GM12878 (cell line): Measurements from ENCODE around the gene HM13. TPM values are rescaled to one million over a fixed set of nuclear protein-coding genes. Genes with fewer than 3 reads are reported as not detected.

Experiments
- ATAC-seq: fragments of 200-7000 bp; cut with Tn5 transposase; 3 replicates; pipeline ENCODE4 v1.9.1; 2020; ENCODE audit warnings: mild to moderate bottlenecking, moderate library complexity
- BruUV-seq: library from RNA; stranded (reverse); fragments of 400-500 nt; replicated peaks from 2 replicates; lab custom pipeline; 2021; lab: Mats Ljungman, UMichigan
- CTCF ChIA-PET: fragments of 300-600 bp; sonication (Branson Sonifier 250); formaldehyde crosslinking; extraction: SDS; loops from one replicate; lab custom pipeline; 2021; ENCODE audit warnings: inconsistent platforms; lab: Yijun Ruan, JAX
- POLR2A ChIA-PET: fragments of 350-600 bp; formaldehyde crosslinking; extraction: SDS; loops from one replicate; lab custom pipeline; 2021; ENCODE audit warnings: inconsistent platforms; lab: Charles Lee
- RAD21 ChIA-PET: fragments of 300-600 bp; sonication (Branson Sonifier 250); formaldehyde crosslinking; loops from one replicate; lab custom pipeline; 2023; ENCODE audit warnings: antibody characterized with exemption; ENCODE audit not compliant: unreplicated experiment; lab: Charles Lee
- SMC1A ChIA-PET: fragments of 300-600 bp; sonication (Branson Sonifier 250); formaldehyde crosslinking; loops from one replicate; lab custom pipeline; 2023; ENCODE audit not compliant: unreplicated experiment, uncharacterized antibody; lab: Charles Lee
- DNase-seq: peaks from one replicate; pipeline ENCODE4 v3.0.0-alpha.2; 2011; ENCODE audit warnings: low read depth, low spot score
- FAIRE-seq: peaks from 3 replicates; lab custom pipeline; 2011; peaks lifted over from hg19 to GRCh38; lab: Jason Lieb, UNC
- H2AFZ ChIP-seq: 2 replicates; pipeline ENCODE4 v1.6.0; 2011; ENCODE audit warnings: low read depth, low read length, control low read depth; ENCODE audit not compliant: control insufficient read depth
- H3K27ac ChIP-seq: 2 replicates; pipeline ENCODE4 v1.5.1; 2011; ENCODE audit warnings: control low read depth; ENCODE audit not compliant: control insufficient read depth, insufficient read depth
- H3K27me3 ChIP-seq, 2 experiments: replicated peaks in 1 of 2; 2 replicates each; pipeline versions ENCODE4 v1.6.0 to v1.6.1; 2011; ENCODE audit warnings: low read length in 1 of 2; ENCODE audit not compliant: control insufficient read depth in 2 of 2, insufficient read depth in 2 of 2
- H3K36me3 ChIP-seq, 2 experiments: 2 replicates each; pipeline ENCODE4 v1.5.1; 2011; ENCODE audit warnings: low read length in 1 of 2; ENCODE audit not compliant: control insufficient read depth in 2 of 2, insufficient read depth in 2 of 2
- H3K4me1 ChIP-seq: 2 replicates; pipeline ENCODE4 v1.6.1; 2011; ENCODE audit warnings: mild to moderate bottlenecking, low read length, moderate library complexity, mixed read lengths; ENCODE audit not compliant: control insufficient read depth, insufficient read depth
- H3K4me2 ChIP-seq: 2 replicates; pipeline ENCODE4 v1.6.0; 2011; ENCODE audit warnings: control low read depth; ENCODE audit not compliant: control insufficient read depth, insufficient read depth
- H3K4me3 ChIP-seq: fragments of 200-600 bp; sonication (generic); 2 replicates; pipeline ENCODE4 v1.5.1; 2016
- H3K79me2 ChIP-seq: 2 replicates; pipeline ENCODE4 v1.6.0; 2011; ENCODE audit warnings: low read length; ENCODE audit not compliant: control insufficient read depth, insufficient read depth
- H3K9ac ChIP-seq: 2 replicates; pipeline ENCODE4 v1.8.0; 2011; ENCODE audit warnings: low read length, control low read depth, mixed read lengths; ENCODE audit not compliant: control insufficient read depth, insufficient read depth
- H3K9me3 ChIP-seq: replicated peaks from 3 replicates; pipeline ENCODE4 v1.5.1; 2011; ENCODE audit warnings: mild to moderate bottlenecking, low read length; ENCODE audit not compliant: control insufficient read depth, insufficient read depth
- H4K20me1 ChIP-seq: 2 replicates; pipeline ENCODE4 v1.6.0; 2011; ENCODE audit not compliant: control insufficient read depth, insufficient read depth
- BCL3 ChIP-seq: IDR thresholded peaks from 2 replicates; pipeline ENCODE4 v1.6.1; 2011; ENCODE audit warnings: borderline replicate concordance, low read depth, mild to moderate bottlenecking, moderate library complexity, low read length; ENCODE audit not compliant: insufficient read depth, poor library complexity, severe bottlenecking
- CBFB ChIP-seq: IDR thresholded peaks from 2 replicates; pipeline ENCODE4 v1.6.1; 2016; ENCODE audit warnings: antibody characterized with exemption, low read depth
- FOS ChIP-seq: IDR thresholded peaks from 3 replicates; pipeline ENCODE4 v1.6.1; 2011; ENCODE audit warnings: borderline replicate concordance; ENCODE audit not compliant: insufficient read length; ENCODE audit errors: extremely low read depth
- FOXK2 ChIP-seq: fragments of 450-650 bp; IDR thresholded peaks from 2 replicates; pipeline ENCODE4 v1.6.1; 2017; ENCODE audit warnings: mild to moderate bottlenecking, moderate library complexity
- HDGF ChIP-seq: fragments of 450-650 bp; IDR thresholded peaks from 2 replicates; pipeline ENCODE4 v1.6.1; 2016; ENCODE audit warnings: antibody characterized with exemption
- IRF4 ChIP-seq: IDR thresholded peaks from 2 replicates; pipeline ENCODE4 v1.6.1; 2011; ENCODE audit warnings: low read depth, low read length
- MTA2 ChIP-seq: fragments of 450-650 bp; IDR thresholded peaks from 2 replicates; pipeline ENCODE4 v1.6.1; 2016; ENCODE audit warnings: low read depth, mild to moderate bottlenecking, moderate library complexity
- MXI1 ChIP-seq: fragments of 150-350 bp; IDR thresholded peaks from 2 replicates; pipeline ENCODE4 v1.6.1; 2011; ENCODE audit warnings: low read depth, mild to moderate bottlenecking, inconsistent platforms, low read length, improper control_type of control experiment
- NFYA ChIP-seq: IDR thresholded peaks from 2 replicates; pipeline ENCODE4 v1.6.1; 2011; ENCODE audit warnings: low read depth, mild to moderate bottlenecking, low read length, improper control_type of control experiment, borderline replicate concordance
- POLR2AphosphoS5 ChIP-seq: IDR thresholded peaks from 2 replicates; pipeline ENCODE4 v1.6.1; 2011; ENCODE audit warnings: mild to moderate bottlenecking, low read length, inconsistent platforms
- SMAD1 ChIP-seq: fragments of 450-650 bp; IDR thresholded peaks from 2 replicates; pipeline ENCODE4 v1.6.1; 2018; ENCODE audit warnings: mild to moderate bottlenecking, low read depth; ENCODE audit not compliant: partially characterized antibody
- SMARCA5 ChIP-seq: fragments of 450-650 bp; IDR thresholded peaks from 2 replicates; pipeline ENCODE4 v1.6.1; 2017; ENCODE audit warnings: mild to moderate bottlenecking
- SREBF1 ChIP-seq: IDR thresholded peaks from 2 replicates; pipeline ENCODE4 v1.6.1; 2012; ENCODE audit warnings: mild to moderate bottlenecking, low read length
- WGBS: methylation state at CpG from one replicate; pipeline ENCODE4 v1.1.6; 2016; ENCODE audit warnings: low lambda C conversion rate; ENCODE audit not compliant: insufficient replicate concordance, insufficient coverage; ENCODE audit errors: missing lambda C conversion rate; 5-methylcytosine and 5-hydroxymethylcytosine counted together
- in situ Hi-C: fragments of 300-500 bp; cut with MboI; formaldehyde crosslinking; loops from 9 replicates; pipeline ENCODE4 v1.14.3; 2018; ENCODE audit warnings: mixed read lengths
- intact Hi-C: fragments of 100-400 bp; cut with micrococcal nuclease; formaldehyde crosslinking; loops from one replicate; pipeline ENCODE4 v1.14.2; 2022; ENCODE audit not compliant: unreplicated experiment
- polyA plus RNA-seq, 11 experiments: library from polyadenylated mRNA; depleted of rRNA in 4 of 11; unstranded in 6 of 11; stranded (reverse) in 5 of 11; fragments of >200 nt; fragmentation: Nextera tagmentation in 4 of 11; fragmentation: Illumina TruSeq in 1 of 11; extraction: Ambion mirVana in 4 of 11; extraction: Trizol in 1 of 11; gene quantifications; 1 replicate in 1 of 11; 2 replicates in 10 of 11; pipeline versions ENCODE4 v1.2.1 to v1.2.3, GENCODE V29; 2011 to 2016; ENCODE audit warnings: inconsistent platforms in 2 of 11, missing spikeins in 2 of 11, low read depth in 1 of 11
- total RNA-seq, 4 experiments: library from RNA; depleted of rRNA in 3 of 4; stranded (reverse); fragments of >200 nt in 3 of 4; fragmentation: Illumina TruSeq in 1 of 4; extraction: Trizol in 1 of 4; gene quantifications; 2 replicates each; pipeline versions ENCODE4 v1.2.1 to v1.2.3, GENCODE V29; 2013 to 2021
- TF ChIP-seq, protein P1 (sequence below): fragments of 450-650 bp; formaldehyde crosslinking; IDR thresholded peaks from 2 replicates; pipeline ENCODE4 v1.4.0; 2022; ENCODE audit warnings: mild to moderate bottlenecking, moderate library complexity
- TF ChIP-seq, protein P2 (sequence below): IDR thresholded peaks from 2 replicates; pipeline ENCODE4 v1.6.1; 2012; ENCODE audit warnings: mild to moderate bottlenecking, low read depth, low read length
- TF ChIP-seq, protein P3 (sequence below): fragments of 450-650 bp; IDR thresholded peaks from 2 replicates; pipeline ENCODE4 v1.6.1; 2017; ENCODE audit warnings: mild to moderate bottlenecking

HM13 gene
- total and polyA plus RNA-seq, 10 of the 15 experiments (the other 5 are each of a cell fraction or from before 2014, with no cell fraction given): 4.8 to 185 (median 81.7) TPM

- no peaks in the 10 kb centered on the region for H3K36me3 ChIP-seq
- BruUV-seq: no TSS peak
- in situ Hi-C loops: no loop called here
- no peak overlapping the region for H3K9ac ChIP-seq
- no peak overlapping the region for H3K4me2 ChIP-seq
- intact Hi-C loops: no loop called here
- no peaks in the 10 kb centered on the region for H3K9me3 ChIP-seq
- DNase-seq (no peak), ATAC-seq (no peak), FAIRE-seq (no peak)
- no peaks in the 10 kb centered on the region for H3K4me1 ChIP-seq
- no peak overlapping the region for H3K27ac ChIP-seq
- H4K20me1 ChIP-seq: 0 out of 2 replicates have a peak, but pooled peaks cover 3% of the 10 kb centered on the region
- TF ChIP-seq, protein P1, sequence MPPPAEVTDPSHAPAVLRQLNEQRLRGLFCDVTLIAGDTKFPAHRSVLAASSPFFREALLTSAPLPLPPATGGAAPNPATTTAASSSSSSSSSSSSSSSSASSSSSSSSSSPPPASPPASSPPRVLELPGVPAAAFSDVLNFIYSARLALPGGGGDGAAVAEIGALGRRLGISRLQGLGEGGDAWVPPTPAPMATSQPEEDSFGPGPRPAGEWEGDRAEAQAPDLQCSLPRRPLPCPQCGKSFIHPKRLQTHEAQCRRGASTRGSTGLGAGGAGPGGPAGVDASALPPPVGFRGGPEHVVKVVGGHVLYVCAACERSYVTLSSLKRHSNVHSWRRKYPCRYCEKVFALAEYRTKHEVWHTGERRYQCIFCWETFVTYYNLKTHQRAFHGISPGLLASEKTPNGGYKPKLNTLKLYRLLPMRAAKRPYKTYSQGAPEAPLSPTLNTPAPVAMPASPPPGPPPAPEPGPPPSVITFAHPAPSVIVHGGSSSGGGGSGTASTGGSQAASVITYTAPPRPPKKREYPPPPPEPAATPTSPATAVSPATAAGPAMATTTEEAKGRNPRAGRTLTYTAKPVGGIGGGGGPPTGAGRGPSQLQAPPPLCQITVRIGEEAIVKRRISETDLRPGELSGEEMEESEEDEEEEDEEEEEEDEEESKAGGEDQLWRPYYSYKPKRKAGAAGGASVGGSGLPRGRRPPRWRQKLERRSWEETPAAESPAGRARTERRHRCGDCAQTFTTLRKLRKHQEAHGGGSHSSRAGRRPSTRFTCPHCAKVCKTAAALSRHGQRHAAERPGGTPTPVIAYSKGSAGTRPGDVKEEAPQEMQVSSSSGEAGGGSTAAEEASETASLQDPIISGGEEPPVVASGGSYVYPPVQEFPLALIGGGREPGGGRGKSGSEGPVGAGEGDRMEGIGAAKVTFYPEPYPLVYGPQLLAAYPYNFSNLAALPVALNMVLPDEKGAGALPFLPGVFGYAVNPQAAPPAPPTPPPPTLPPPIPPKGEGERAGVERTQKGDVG (CRISPR knock-in tag): no peak
- TF ChIP-seq SREBF1: no peak
- TF ChIP-seq BCL3: no peak
- TF ChIP-seq NFYA: no peak
- no peak for TF ChIP-seq IRF4
- no peak for TF ChIP-seq MXI1
- TF ChIP-seq FOS: no peak
- TF ChIP-seq SMAD1: no peak
- TF ChIP-seq, protein P2, sequence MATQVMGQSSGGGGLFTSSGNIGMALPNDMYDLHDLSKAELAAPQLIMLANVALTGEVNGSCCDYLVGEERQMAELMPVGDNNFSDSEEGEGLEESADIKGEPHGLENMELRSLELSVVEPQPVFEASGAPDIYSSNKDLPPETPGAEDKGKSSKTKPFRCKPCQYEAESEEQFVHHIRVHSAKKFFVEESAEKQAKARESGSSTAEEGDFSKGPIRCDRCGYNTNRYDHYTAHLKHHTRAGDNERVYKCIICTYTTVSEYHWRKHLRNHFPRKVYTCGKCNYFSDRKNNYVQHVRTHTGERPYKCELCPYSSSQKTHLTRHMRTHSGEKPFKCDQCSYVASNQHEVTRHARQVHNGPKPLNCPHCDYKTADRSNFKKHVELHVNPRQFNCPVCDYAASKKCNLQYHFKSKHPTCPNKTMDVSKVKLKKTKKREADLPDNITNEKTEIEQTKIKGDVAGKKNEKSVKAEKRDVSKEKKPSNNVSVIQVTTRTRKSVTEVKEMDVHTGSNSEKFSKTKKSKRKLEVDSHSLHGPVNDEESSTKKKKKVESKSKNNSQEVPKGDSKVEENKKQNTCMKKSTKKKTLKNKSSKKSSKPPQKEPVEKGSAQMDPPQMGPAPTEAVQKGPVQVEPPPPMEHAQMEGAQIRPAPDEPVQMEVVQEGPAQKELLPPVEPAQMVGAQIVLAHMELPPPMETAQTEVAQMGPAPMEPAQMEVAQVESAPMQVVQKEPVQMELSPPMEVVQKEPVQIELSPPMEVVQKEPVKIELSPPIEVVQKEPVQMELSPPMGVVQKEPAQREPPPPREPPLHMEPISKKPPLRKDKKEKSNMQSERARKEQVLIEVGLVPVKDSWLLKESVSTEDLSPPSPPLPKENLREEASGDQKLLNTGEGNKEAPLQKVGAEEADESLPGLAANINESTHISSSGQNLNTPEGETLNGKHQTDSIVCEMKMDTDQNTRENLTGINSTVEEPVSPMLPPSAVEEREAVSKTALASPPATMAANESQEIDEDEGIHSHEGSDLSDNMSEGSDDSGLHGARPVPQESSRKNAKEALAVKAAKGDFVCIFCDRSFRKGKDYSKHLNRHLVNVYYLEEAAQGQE: no peak
- TF ChIP-seq CBFB: no peak
- no peak for TF ChIP-seq HDGF
- TF ChIP-seq, protein P3, sequence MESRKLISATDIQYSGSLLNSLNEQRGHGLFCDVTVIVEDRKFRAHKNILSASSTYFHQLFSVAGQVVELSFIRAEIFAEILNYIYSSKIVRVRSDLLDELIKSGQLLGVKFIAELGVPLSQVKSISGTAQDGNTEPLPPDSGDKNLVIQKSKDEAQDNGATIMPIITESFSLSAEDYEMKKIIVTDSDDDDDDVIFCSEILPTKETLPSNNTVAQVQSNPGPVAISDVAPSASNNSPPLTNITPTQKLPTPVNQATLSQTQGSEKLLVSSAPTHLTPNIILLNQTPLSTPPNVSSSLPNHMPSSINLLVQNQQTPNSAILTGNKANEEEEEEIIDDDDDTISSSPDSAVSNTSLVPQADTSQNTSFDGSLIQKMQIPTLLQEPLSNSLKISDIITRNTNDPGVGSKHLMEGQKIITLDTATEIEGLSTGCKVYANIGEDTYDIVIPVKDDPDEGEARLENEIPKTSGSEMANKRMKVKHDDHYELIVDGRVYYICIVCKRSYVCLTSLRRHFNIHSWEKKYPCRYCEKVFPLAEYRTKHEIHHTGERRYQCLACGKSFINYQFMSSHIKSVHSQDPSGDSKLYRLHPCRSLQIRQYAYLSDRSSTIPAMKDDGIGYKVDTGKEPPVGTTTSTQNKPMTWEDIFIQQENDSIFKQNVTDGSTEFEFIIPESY: no peak
- TF ChIP-seq POLR2AphosphoS5: no peak
- no peak for TF ChIP-seq SMARCA5
- TF ChIP-seq FOXK2: no peak
- TF ChIP-seq MTA2: no peak
- ChIA-PET RAD21 (interaction anchor here (0.8 kb wide), 1 partner anchor 45 kb away, joined by 3 read pairs; no protein-coding TSS in a partner anchor), SMC1A (no interaction called here), POLR2A (no interaction called here), CTCF (interaction anchor here (1.1 to 1.3 kb wide), 2 partner anchors 45 to 47 kb away, joined by 3 to 4 read pairs; no protein-coding TSS in a partner anchor)
- WGBS: 0% methylated on average over 1 of the region's 1 CpG
- no peaks in the 10 kb centered on the region for H3K79me2 ChIP-seq
- H3K4me3 ChIP-seq: no peak overlapping the region
- H2AFZ ChIP-seq: no peak overlapping the region
- H3K27me3 ChIP-seq: no peaks in the 10 kb centered on the region
These were observed 8.3 kb upstream of the HM13 start for GRCh38 chr20:31505903-31506302.
